Activated naive CD8-positive, alpha-beta T cell treated with anti-CD3 and anti-CD28 coated beads, Interleukin-2, amount 50 U/mL, for 16 hours (primary cell): ENCODE data around the gene HDGF.

Source experiments
- DNase-seq: peaks from one replicate; pipeline ENCODE4 v3.0.0-alpha.2; 2020; ENCODE audit warnings: low read depth, low spot score

The HDGF gene

GRCh38 chr1:156725683-156726280 lies 25.7 kb downstream of the HDGF start:
- peak; percentile 59 for DNase-seq

DNA sequence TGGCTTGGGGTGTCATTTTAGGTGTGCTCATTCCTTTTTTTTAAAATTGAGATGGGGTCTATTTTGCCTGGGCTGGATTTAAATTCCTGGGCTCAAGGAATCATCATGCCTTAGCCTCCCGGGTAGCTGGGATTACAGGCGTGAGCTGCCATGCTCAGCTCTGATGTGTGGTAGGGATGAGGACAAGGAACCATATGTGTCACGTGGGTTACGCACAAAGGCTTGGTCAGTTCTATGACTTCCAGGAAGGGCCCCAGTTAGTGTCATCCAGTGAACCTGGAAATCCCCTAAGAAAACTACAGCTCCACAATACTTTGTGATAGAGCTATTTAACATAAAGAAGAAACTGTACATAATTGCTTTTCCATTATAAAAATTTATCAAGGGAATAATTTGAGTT lies 29.9 kb downstream of the HDGF start:
- no peak for DNase-seq

DNA sequence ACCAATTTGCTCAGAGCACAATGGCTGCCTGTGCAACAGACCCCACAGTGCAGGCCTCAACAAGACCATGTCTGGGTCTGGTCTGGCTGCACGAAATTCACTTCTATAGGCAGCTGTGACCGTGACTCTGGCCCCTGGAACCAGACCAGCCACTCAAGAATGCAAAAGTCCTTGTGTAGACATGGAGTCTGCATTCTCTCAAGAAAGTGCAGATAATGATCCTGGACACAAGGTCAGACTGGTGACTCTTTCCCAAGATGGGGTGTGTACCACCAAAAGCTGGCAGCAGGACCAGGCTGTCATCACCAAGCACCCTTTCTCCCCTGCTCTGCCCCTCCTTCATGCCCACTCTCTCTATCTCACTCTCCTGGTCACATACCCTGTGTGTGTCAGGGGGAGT lies 30.3 kb downstream of the HDGF start:
- DNase-seq = no peak

GRCh38 chr1:156717351-156717750 lies 34.1 kb downstream of the HDGF start:
- no peak for DNase-seq

DNA sequence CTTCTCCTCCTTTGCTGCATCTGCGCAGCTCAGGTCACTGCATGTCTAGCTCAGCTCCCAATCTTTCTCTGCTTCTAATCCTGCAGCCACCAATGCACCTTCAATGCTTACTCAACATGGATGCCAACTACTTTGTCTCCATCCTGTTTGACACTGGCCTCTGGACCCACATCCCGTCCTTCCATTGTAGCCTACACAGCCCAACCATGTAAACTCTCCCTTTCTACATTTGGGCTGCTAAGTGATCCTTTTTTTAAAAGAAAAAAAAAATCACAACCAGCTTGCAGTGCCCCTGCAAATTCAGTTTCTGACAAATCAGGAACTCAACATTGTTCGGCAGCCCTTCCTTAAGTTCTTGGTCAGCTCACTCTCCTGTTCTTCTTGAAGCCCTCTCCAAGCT lies 36.6 kb downstream of the HDGF start:
- DNase-seq = no peak

DNA sequence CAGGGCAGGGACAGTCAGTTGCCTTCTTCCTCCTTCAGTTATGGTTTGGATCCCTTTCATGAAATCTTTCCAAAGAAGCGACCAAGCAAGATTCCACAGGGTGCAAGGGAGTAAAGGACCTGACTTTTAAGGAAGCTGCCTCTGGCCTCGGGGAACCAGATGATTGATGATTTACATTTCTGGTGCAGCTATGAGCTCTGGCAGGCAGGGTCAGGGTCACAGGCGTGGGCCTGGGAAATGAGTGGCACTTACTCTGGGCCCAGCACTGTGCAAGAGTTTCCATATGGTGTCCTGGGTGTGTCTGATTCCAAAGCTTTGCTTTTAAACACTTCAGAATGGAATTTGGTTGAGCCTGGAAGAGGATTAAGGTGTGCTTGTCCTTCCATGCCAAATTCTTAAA lies 38.8 kb downstream of the HDGF start:
- DNase-seq = no peak

DNA sequence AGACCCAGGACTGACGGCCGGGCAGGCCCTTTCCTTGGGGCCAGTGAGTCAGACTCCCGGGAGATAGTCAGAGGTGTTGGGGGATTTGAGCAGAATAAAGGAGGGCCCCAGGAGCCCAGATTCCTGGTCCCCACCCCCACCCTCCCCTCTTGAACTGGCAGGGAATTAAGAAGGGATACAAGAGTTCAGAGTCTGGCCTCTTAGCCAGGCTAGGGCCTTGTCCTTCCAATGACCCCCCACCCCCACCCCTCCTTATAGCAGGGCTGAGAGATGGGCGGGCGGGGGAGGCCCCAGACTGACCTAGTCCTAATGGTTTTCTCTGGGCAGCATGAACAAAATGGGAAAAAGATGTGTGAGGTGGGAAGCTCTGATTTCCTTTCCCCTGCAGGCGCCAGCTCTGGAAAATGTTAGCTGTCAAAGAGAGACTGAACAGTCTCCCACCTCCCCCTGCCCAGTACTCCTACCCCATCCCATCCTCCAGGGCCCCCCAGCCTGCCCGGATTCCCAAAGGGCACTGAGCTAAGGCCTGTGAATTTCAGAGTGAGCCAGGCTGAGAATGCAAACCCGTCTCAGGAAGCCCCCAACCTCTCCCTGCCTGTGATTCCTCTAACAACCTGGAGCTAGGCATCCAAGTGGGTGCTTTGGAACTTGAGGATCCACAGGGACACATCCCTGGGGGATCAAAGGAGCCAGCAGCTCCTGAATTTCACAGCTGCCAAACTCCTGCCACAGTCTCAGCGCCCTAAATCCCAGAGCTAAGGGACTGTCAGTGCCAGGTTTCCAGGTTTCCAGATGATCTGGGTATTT lies 40.3 kb downstream of the HDGF start:
- DNase-seq = no peak

GRCh38 chr1:156709757-156710489 lies 41.6 kb downstream of the HDGF start:
- DNase-seq = no peak

- DNase-seq = no peak
These were observed 42.4 kb downstream of the HDGF start for GRCh38 chr1:156709031-156709430.

DNA sequence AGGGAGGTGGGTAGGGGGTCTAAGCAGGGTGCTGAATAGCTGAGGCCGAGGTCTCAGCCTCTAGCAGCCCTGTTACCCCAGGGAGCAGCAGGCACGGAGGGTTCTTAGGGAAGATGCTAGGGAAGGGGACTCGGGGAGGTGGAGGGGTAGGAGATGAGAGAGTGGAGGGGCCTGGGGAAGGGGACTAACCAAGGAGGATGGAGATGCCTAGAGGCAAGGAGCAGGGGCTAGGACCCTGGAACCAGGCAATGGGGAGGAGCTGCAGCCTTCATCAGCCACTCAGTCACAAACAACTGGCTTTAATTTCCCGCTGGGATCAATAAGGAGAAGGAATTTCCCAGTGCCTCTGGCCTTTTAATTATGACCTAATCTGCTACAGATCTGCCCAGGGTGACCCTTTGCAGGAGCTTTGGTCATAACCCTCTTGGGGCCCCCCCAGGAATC lies 43.2 kb downstream of the HDGF start:
- DNase-seq = no peak

GRCh38 chr1:156707417-156708217 lies 43.9 kb downstream of the HDGF start:
- no peak for DNase-seq

DNA sequence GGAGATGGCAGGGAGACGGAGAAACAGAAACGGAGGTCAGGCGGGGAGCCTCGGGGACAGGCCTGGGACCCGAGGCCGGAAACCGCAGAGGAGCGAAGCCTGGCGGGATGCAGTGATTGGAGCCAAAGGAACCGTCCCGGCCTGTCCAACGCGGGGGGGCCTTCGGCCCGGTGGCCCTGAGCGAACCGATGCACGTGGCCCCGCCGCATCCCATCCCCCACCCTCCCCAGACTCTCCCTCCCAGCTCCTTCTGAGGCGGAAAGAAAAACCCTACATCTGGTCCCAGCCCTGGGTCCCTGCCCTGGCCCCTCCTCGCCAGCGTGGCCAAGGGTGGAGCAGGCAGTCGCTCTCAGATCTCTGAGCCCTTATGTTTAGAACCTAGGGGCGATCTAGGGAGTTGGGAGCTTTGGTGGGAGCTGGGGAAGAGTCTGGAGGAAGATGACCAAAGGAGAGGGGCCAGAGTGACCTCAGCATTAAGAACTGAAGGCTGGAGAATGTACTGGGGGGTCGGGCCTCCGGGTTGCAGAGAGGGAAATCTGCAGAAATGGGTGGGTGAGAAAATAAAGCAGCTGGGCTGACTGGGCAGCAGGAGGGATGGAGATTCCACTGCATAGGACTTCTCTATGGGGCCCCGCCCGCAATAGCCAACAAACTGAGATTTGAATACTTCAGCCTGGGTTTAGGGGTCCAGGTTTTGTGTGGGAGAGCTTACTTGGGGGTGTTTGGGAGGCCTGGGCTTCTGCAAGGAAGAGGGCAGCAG lies 44.6 kb downstream of the HDGF start:
- no peak for DNase-seq

DNA sequence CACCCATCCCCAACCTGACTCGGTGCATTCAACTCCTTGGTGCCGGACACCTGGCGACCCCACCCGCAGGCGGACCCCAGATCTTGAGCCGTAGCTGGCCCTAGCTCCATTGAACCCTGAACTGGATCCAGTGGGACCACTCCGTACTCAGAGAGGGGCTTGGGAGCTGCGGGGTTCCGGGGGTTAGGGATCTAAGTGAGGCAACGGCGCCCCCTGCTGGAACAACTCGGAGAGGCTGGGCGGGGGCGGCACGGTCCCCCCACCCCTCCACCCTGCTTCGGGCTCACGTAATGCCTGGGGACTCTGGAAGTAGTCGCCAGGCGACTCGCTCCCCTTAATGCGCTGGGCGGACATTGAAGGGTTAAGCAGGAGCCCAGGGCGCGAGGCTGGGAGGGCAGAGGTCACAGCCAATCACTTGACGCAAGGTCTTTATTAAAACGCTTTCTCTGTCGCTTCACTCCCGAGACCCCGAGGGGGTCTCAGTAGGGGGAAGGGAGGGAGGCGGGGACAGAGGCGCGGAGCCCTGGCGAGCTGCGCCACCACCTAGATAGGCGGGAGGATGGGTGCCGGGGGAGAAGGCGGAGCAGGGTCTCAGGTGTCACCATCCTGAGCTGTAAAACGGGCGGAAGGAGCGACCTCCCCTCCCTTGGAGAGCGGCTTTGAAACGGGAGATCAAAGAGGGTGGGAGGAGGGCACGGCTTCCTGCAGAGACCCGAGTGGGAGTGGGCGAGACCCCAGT lies 45.4 kb downstream of the HDGF start:
- peak; percentile 48 for DNase-seq

GRCh38 chr1:156705321-156705917 lies 46.1 kb downstream of the HDGF start, which contains the start of gene CRABP2:
CRABP2 (minus strand) TSS chr1:156705583; CDS start chr1:156705446, 137 bp downstream.
- no peak for DNase-seq

GRCh38 chr1:156704930-156705320 lies 46.5 kb downstream of the HDGF start:
- DNase-seq = no peak

DNA sequence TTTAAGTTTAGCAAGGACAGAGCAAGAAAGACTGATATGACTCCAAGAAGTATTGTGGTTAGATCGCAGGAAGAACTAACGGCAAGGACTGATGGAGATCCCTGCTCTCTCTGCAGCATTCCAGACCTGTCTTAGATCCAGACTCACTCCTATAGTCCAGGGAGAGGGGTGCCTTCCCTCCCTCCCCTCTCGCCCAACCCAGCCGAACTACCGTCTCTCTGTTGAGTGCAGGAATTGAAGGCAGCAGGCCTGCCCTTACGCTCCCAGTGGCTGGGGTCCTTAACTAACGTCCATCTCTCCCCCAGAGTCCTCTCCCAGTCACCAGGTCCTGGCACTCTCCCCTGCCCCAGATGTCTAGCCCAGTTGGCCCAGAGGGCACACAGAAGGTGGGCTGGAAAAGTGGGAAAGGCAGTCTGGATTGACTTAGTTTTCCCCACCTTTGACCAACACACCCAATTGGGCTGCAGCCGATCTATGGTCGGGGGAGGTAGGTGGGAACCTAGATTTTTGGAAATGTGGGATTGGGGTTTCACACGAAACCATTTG lies 47.2 kb downstream of the HDGF start:
- no peak for DNase-seq

- no peak for DNase-seq
These were observed 47.7 kb downstream of the HDGF start for GRCh38 chr1:156703741-156704140.

- DNase-seq = no peak
These were observed 48.1 kb downstream of the HDGF start for GRCh38 chr1:156703336-156703735.

GRCh38 chr1:156700736-156701531 lies 50.5 kb downstream of the HDGF start:
- DNase-seq = no peak
